Erythroblast (primary cell): Measurements from ENCODE around the gene FGF18.

ENCODE experiments used
- GATA1 ChIP-seq: IDR thresholded peaks from 2 replicates; pipeline ENCODE4 v1.6.1; 2011; ENCODE audit warnings: low read depth, mild to moderate bottlenecking, control low read depth, low read length, moderate library complexity
- POLR2A ChIP-seq: IDR thresholded peaks from 2 replicates; pipeline ENCODE4 v1.6.1; 2011; ENCODE audit warnings: mild to moderate bottlenecking, low read length

GRCh38 chr5:171478946-171479775 is 59.7 kb downstream of the FGF18 start:
- TF ChIP-seq POLR2A (no peak), GATA1 (no peak)
